ENCODE measurements around the gene ADO.

Gene ADO

DNA sequence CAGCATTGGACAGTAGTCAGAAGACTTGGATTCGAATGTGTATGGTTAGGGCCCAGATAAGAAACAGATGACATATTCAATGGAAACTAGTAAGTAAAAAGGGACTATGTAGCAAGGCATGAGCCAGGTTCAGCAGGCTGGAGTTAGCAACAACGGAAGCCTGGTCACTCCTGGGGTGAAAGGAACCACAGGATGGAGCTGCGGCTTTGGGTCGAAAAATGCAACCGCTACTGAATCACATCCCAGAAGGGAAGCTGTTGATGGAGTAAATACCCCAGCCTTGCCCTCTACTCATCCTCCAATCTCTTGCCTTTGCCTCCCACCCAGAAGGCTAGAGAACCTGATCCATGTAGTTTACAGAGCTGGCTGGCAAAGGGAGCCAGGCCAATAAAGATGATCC is 49.2 kb downstream of the ADO start:
- TF ChIP-seq, protein P1, sequence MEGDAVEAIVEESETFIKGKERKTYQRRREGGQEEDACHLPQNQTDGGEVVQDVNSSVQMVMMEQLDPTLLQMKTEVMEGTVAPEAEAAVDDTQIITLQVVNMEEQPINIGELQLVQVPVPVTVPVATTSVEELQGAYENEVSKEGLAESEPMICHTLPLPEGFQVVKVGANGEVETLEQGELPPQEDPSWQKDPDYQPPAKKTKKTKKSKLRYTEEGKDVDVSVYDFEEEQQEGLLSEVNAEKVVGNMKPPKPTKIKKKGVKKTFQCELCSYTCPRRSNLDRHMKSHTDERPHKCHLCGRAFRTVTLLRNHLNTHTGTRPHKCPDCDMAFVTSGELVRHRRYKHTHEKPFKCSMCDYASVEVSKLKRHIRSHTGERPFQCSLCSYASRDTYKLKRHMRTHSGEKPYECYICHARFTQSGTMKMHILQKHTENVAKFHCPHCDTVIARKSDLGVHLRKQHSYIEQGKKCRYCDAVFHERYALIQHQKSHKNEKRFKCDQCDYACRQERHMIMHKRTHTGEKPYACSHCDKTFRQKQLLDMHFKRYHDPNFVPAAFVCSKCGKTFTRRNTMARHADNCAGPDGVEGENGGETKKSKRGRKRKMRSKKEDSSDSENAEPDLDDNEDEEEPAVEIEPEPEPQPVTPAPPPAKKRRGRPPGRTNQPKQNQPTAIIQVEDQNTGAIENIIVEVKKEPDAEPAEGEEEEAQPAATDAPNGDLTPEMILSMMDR (IDR thresholded peaks at IDR 0.05; ENCODE audit: low read depth, low read length), result no peak
- no peak for DNase-seq (ENCODE audit: extremely low read depth, low read depth)

DNA sequence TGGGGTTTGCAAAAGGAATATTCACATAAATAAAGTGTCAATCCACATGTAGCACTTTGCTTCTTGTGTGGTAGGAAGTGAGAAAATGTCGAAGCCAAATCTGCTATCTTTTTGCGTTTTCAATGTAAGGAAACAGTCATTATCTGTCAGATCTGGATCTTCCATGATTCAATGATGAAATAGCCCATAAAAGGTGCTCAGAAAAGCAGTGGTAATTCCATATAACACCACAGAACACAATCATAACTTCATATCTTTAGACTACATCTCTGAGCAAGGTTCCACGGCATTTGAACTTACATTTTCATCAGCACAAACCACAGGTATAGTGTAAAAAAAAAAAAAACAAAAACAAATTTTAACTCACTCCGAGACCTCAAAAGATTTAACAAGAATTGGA is 51.5 kb downstream of the ADO start:
- DNase-seq (ENCODE audit: extremely low read depth, low read depth), result no peak
- TF ChIP-seq, protein P1 (IDR thresholded peaks at IDR 0.05; ENCODE audit: low read depth, low read length), result no peak

Measured in AG09319 (cell line).